OCI-LY7 (cell line): Measurements from ENCODE around the gene GPR27.

Experiments
- CTCF ChIP-seq: fragments of 200-600 bp; sonication (generic); conservative IDR thresholded peaks from 2 replicates; pipeline ENCODE4 v1.5.1; 2014; ENCODE audit warnings: mild to moderate bottlenecking, antibody characterized with exemption, low read length, moderate library complexity, mixed read lengths
- EZH2phosphoT487 ChIP-seq: fragments of 200-600 bp; sonication (generic); IDR thresholded peaks from 2 replicates; pipeline ENCODE4 v1.6.1; 2018; ENCODE audit warnings: low read depth, borderline replicate concordance, mild to moderate bottlenecking, mixed run types, antibody characterized with exemption, low read length, moderate library complexity, mixed read lengths

DNA sequence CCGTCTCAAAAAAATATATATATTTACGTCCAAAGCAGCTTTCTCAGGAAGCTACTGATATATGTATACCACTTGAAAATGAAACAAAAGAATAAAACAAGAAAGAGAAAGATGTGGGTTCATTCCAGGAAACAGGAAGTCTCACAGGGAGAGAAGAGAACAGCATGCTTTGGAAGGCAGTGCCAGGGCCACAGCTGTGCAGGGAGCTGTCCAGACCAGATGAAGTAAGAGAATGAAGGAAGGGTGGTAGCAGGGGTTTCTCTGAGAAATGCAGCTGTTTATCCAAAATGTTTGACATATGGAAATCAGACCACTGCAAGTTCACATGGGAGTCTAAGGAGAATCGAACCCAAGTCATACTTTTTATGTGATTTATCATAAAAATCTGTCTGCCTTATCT lies 8.9 kb upstream of the GPR27 start:
- TF ChIP-seq CTCF: no peak
- TF ChIP-seq EZH2phosphoT487: no peak
